Tibial artery (tissue), 4 donors: ENCODE results near the gene SLC31A1.

ENCODE experiments used
- DNase-seq, 2 donors: peaks; one replicate each; pipeline ENCODE4 v3.0.0-alpha.2; 2019
- H3K27ac ChIP-seq, 2 donors: fragments of 200-600 bp; sonication (generic) in 1 of 2; 1 replicate in 1 of 2; 2 replicates in 1 of 2; pipeline ENCODE4 v1.5.1; 2018 to 2019; ENCODE audit warnings: mild to moderate bottlenecking in 1 of 2
- H3K27me3 ChIP-seq, 2 donors: fragments of 200-600 bp; sonication (generic) in 1 of 2; one replicate each; pipeline versions ENCODE4 v1.5.1 to v1.6.0; 2016 to 2019
- H3K36me3 ChIP-seq, 3 donors: fragments of 200-600 bp; sonication (generic) in 2 of 3; one replicate each; pipeline ENCODE4 v1.5.1; 2016 to 2019; ENCODE audit warnings: mild to moderate bottlenecking in 2 of 3
- H3K4me1 ChIP-seq, 4 donors: fragments of 200-600 bp; sonication (generic) in 2 of 4; 1 replicate in 3 of 4; 2 replicates in 1 of 4; pipeline ENCODE4 v1.5.1; 2016 to 2019
- H3K4me3 ChIP-seq, 2 donors: fragments of 200-600 bp; sonication (generic) in 1 of 2; 1 replicate in 1 of 2; 2 replicates in 1 of 2; pipeline ENCODE4 v1.5.1; 2018 to 2019; ENCODE audit warnings: mild to moderate bottlenecking in 2 of 2
- H3K9me3 ChIP-seq, 3 donors: fragments of 200-600 bp; sonication (generic) in 1 of 3; one replicate each; pipeline ENCODE4 v1.5.1; 2016 to 2019
- CTCF ChIP-seq, 2 experiments: fragments of 200-600 bp in 1 of 2; fragments of 450-650 bp in 1 of 2; IDR thresholded peaks; one replicate each; pipeline ENCODE4 v1.5.1; 2017 to 2019; ENCODE audit warnings: antibody characterized with exemption in 2 of 2, mild to moderate bottlenecking in 1 of 2, moderate library complexity in 1 of 2
- intact Hi-C: fragments of 100-400 bp; cut with DNase I; formaldehyde crosslinking; loops from one replicate; pipeline ENCODE4 v1.15.0; 2023; ENCODE audit warnings: low total_unique reads

Gene SLC31A1

GRCh38 chr9:113219969-113220368 lies 1.4 kb upstream of the SLC31A1 start:
- no peak for TF ChIP-seq CTCF (IDR thresholded peaks at IDR 0.05)
- no peaks in the 10 kb centered on the region for H3K36me3 ChIP-seq
- H3K27me3 ChIP-seq = no peaks in the 10 kb centered on the region
- peak overlapping the region; percentile 75 to 91 for H3K4me3 ChIP-seq
- no peaks in the 10 kb centered on the region for H3K9me3 ChIP-seq
- DNase-seq = no peak
- peak overlapping the region; percentile 85 for H3K27ac ChIP-seq
- H3K4me1 ChIP-seq = peaks cover 0 to 38% (median 28%) of the 10 kb centered on the region in 4 donors
- intact Hi-C loops = loop anchor here (10.0 kb wide), 1 partner anchor 55 kb away; the partner anchor contains the start of genes CDC26 and PRPF4

- TF ChIP-seq CTCF (IDR thresholded peaks at IDR 0.05) = no peak
- Histone ChIP-seq H3K9me3 (no peaks in the 10 kb centered on the region), H3K27ac (peak overlapping the region; percentile 85), H3K4me3 (peak overlapping the region; percentile 75 to 91), H3K36me3 (no peaks in the 10 kb centered on the region), H3K4me1 (peaks cover 0 to 38% (median 28%) of the 10 kb centered on the region in 4 donors), H3K27me3 (no peaks in the 10 kb centered on the region)
- DNase-seq = no peak
- intact Hi-C loops = loop anchor here (10.0 kb wide), 1 partner anchor 54 kb away; the partner anchor contains the start of genes CDC26 and PRPF4
These were observed 809 bp upstream of the SLC31A1 start for GRCh38 chr9:113220467-113221002.

- DNase-seq = no peak
- intact Hi-C loops = loop anchor here (10.0 kb wide), 1 partner anchor 53 kb away; the partner anchor contains the start of genes CDC26 and PRPF4
- Histone ChIP-seq H3K36me3 (no peaks in the 10 kb centered on the region), H3K27ac (peak overlapping the region; percentile 85), H3K9me3 (no peaks in the 10 kb centered on the region), H3K27me3 (no peaks in the 10 kb centered on the region), H3K4me3 (peak overlapping the region; percentile 75 to 91), H3K4me1 (peaks cover 0 to 38% (median 28%) of the 10 kb centered on the region in 4 donors)
- TF ChIP-seq CTCF (IDR thresholded peaks at IDR 0.05) = no peak
These were observed 597 bp downstream of the SLC31A1 start for GRCh38 chr9:113221800-113222481.

GRCh38 chr9:113222482-113222841 lies 1.1 kb downstream of the SLC31A1 start:
- Histone ChIP-seq H3K9me3 (no peaks in the 10 kb centered on the region), H3K36me3 (no peaks in the 10 kb centered on the region), H3K4me3 (peak overlapping the region; percentile 75 to 91), H3K27ac (peak overlapping the region; percentile 85), H3K4me1 (peaks cover 0 to 38% (median 28%) of the 10 kb centered on the region in 4 donors), H3K27me3 (no peaks in the 10 kb centered on the region)
- intact Hi-C loops = loop anchor here (10.0 kb wide), 1 partner anchor 52 kb away; the partner anchor contains the start of genes CDC26 and PRPF4
- DNase-seq = no peak
- no peak for TF ChIP-seq CTCF (IDR thresholded peaks at IDR 0.05)

- Histone ChIP-seq H3K4me3 (no peak overlapping the region), H3K27ac (no peak overlapping the region), H3K27me3 (no peaks in the 10 kb centered on the region), H3K4me1 (peaks cover 0 to 32% (median 27%) of the 10 kb centered on the region in 4 donors), H3K36me3 (no peaks in the 10 kb centered on the region), H3K9me3 (no peaks in the 10 kb centered on the region)
- DNase-seq = no peak
- intact Hi-C loops = loop anchor here (10.0 kb wide), 1 partner anchor 51 kb away; the partner anchor contains the start of genes CDC26 and PRPF4
- TF ChIP-seq CTCF (IDR thresholded peaks at IDR 0.05) = no peak
These were observed 2.6 kb downstream of the SLC31A1 start for GRCh38 chr9:113223963-113224362.
